ENCODE data around the gene FOXF2.

The FOXF2 gene

DNA sequence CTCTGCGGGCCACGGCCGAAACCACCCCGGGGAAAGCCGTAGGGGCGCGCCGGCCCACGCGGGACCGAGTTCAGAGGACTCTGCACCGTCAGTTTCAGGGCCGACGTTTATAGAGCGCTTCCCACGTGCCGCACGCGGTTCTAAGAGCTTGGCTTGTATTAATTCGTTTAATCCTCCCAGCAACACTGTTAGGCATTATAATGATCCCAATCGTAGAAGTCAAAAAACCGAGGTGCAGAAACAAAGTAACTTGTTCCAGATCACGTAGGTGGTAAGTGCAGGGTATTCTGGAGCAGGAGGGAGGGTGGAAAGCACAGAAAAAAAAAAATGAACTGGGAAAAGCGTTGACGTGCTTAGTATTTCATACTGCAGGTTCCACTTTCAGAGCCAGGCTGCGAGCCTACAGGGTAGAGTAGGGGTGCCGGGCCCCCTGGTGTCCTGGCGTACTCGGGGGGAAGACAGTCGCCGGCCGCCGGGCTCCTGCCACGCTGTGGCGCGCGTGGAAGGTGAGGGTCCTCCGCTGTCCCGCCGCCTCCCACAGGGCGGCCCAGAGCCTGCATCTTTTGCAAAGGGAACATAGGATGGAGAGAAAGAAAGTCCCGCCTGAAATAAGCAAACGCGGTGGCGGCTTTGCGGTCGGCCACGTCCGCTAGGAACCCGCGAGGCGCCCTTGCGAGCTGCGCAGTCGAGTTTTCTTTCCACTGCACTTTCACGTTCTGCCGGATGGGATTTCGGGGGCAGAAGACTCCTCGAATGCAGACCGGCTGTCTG, 10.2 kb upstream of the FOXF2 start:
- DNase-seq, result peak; percentile 60

- DNase-seq, result no peak
Observed at GRCh38 chr6:1379788-1380147, 9.6 kb upstream of the FOXF2 start.

DNA sequence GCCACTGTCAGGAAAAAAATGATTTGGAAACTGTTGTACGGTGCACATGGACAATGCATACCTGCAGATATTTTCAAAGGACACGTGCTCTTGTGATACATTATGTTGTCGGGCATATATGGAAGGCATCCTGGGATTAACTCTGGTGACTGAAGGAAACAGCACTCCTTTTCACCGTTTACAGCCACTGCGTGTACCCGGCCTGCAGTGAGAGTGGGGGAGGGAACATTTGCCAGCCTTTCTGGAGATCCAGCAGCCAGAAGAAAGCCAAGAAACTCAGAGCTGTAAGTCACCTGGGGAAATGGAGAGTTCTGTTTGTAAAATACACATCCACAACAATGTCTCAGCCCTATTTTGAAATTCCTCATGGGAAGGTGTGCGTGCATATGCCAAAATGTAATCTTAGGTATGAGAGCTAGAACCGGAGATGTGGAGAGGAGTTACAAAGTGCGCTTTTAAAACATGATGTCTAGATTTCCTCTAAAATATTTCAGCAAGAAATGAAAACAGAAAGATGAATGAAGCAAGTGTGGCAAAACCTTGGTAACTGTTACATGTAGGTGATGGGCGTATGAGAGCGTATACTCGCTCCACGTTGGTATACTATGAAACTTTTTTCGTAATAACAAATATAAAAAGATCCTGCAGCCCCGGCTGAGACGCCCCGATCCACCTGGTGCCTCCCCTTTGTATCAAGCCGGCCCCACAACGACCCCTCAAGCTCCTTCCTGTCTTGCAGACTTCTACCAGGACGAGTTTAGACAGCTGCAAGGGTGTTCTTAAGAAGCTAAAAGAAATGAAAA, 8.6 kb upstream of the FOXF2 start:
- DNase-seq, result peak; percentile 62

DNA sequence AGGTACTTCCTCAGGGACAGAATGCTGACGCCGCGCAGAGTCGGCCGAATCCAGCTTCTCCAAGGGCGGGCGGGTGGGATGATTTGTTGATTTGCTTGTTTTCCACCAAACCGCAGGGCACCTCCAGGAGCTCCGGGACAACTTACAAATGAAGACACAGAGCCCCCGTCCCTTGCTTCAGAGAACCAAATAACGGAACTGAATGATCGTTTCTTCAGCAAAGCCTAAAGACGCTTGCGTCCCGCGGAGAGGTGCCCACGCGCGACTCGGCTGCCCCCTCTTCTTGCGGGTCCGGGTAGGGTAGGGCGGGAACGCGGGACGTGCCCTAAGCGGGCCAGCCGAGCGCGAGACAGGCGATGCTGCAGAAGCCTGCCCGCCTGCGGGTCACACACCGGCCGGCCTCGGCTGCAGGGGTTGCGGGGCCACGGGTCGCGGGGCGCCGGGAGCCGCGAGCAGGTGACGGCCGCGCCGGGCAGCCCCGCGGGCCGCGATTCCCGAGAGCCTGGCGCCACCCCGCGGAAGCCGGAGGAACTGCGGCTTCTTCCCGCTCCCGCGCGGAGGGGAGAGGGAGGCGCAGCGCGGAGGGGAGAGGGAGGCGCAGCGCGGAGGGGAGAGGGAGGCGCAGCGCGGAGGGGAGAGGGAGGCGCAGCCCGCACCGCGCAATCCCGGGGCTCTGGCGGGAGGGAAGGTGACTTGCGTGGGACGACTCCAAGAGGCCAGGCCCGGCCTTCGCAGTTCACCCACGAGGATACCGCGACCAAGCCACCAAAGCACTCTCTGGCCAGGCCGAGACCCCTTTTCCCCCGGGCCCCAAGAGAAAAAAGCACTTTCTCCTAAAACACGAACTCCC, 7.7 kb upstream of the FOXF2 start:
- DNase-seq, result peak; percentile 87

GRCh38 chr6:1382331-1382882, 7.0 kb upstream of the FOXF2 start:
- DNase-seq, result no peak

- DNase-seq, result peak; percentile 63
Observed at GRCh38 chr6:1382883-1383728, 6.3 kb upstream of the FOXF2 start.

- DNase-seq, result peak; percentile 56
Observed at GRCh38 chr6:1383729-1384548, 5.4 kb upstream of the FOXF2 start.

DNA sequence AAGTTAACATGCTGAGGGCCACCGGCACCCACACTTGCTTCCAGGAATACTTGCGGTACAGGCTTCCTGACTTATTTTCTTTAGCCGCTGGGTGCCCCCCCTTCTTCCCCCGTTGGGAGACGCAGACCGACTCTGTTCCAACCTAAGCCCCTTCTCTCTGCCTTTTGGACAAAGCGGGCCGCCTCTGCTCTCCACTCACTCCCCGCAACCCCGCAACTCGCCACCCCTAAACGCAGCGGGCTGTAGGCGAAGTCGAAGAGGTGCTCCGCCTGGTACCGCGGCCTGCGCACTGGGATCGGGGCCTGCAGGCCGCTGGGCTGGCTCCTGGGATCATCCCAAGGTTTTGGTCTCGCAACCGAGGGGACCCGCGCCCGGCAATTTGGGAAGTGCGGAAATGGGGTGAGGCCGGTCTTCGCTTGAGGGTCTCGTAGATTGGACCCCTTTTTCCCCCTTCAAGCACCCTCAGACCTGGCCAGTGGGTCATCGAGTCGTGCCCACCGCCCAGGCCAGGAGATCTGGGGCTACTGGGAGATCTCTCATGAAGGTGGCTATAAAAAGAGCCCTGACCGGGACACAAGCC, 4.7 kb upstream of the FOXF2 start:
- DNase-seq, result no peak

DNA sequence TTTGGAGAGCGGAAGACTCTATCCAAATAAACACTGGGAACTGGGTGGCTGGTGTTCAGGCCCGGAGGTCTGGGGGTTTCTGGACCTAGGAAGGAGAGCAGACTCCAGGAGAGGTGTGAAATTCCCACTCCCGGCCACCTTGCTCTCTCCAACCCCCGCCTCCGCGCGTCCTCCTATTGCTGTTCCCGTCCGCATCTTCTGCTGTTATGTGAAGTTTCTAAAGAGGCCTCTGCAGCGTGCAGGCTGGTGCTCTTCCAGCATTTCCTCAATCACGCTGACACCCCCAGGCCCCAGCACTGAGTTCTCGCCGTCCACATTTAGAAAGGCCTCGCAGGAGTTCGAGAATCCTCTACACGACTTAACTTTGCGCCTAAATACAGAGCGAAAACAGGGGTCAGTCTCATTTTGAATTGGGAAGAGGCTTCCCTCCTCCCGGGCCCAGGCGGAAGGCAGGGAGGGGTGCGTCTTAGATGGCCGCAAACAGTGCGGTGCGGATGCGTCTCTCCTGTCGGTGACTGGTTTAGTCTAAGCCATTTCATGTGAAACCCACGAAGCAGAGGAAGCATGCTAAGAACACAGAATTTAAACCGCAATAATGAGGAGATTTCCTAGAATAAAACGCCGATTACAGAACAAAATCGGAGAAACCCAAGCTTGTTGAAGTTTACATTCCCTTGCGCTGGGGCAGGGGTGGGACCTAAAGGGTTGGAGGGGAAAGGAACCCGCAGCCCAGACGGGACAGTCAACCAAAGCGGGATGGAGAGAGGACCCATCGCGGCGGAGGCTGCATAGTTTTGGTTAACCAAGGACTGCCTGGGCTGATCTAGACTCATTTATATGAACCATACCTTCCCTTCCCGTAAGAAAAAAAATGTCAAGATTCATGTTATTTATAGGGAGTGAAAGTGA, 4.0 kb upstream of the FOXF2 start:
- no peak for DNase-seq

- no peak for DNase-seq
Observed at GRCh38 chr6:1386038-1386709, 3.2 kb upstream of the FOXF2 start.

DNA sequence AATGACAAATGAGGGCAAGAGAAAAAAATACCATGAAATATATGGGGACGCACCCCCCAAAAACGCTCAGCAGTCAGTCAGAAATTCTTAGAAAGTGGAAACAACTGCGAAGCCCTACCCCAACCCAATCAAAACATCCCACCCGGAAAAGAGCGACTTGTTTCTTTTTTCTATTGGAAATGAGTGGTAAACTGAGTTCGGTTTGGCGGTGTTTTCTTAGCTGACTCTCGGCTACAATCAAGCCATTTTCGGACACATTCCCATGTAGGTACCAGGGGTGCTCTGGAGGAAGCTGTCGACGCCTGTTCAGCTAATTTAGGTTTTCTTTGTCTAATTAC, 1.9 kb upstream of the FOXF2 start:
- no peak for DNase-seq

DNA sequence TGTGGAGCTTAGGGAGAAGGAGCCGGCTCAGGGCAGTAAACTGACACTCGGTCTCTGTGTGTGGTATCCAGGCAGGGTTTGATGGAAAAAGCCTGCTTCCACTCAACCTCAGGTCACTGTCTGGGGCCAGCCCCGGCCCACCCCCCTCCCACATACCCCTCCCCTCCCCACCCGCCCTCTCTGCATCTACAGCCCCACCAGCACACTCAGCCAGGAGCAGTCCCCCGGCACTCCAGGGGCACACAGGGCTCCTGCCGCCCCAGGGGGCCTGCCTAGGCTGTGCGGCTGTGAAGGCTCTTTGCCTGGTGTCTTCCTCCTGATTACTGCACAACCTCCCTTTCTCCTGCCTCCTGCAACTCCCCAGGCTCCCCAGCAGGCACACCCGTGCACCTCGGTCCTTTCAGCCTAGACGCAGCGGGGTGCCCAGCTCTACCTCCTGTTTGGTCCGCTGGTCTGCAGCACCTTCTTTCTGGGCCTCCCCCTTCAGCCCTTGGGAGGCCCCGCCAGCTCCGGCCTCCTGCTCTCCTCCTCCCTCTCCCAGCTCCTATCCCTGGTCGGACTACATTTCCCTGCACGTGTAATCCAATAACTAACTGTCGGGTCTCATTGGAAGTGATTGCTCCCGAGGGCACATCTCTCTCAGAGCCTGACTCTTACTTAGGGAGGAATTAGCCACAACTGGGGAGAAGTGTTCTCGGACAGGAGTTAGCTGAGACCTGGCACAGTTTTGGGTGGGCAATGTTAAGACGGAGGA, 1.3 kb upstream of the FOXF2 start:
- no peak for DNase-seq

DNA sequence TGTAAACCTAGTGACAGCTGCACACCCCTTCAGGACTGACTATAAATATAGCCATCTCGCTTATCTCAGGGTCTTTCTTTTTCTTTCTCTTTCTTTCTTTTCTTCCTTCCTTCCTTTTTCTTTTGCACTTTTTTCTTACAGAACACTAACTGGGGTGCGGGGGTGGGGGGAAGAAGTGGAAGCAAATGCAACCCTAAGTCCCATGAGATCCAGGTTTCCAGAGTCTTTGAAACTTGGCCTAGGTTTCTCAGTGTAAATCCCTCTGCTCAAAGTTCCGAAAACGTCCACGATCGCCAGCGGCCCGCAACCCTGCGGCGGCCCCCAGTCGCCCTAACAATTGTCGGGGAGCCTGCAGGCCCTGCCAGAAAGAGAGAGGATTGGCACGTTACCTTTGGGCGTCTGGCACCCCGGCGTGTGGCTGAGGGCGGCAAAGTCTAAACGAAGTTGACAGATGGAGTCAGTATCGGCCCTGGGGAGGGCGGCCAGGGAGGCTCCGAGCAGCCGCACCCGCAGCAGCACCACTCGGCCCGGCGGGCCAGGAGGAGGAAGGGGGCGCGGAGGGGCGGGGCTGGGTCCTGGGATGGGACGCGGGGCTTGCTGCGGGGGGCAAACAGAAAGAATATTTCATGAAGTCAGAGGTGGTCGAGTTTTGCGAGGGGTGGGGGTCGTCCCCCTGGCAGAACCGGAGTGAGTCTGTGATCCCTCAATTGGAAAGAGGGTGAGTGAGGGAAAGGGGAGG, 577 bp upstream of the FOXF2 start:
- DNase-seq, result no peak

- DNase-seq, result peak; percentile 67
Observed at GRCh38 chr6:1390133-1390945, 963 bp downstream of the FOXF2 start.

DNA sequence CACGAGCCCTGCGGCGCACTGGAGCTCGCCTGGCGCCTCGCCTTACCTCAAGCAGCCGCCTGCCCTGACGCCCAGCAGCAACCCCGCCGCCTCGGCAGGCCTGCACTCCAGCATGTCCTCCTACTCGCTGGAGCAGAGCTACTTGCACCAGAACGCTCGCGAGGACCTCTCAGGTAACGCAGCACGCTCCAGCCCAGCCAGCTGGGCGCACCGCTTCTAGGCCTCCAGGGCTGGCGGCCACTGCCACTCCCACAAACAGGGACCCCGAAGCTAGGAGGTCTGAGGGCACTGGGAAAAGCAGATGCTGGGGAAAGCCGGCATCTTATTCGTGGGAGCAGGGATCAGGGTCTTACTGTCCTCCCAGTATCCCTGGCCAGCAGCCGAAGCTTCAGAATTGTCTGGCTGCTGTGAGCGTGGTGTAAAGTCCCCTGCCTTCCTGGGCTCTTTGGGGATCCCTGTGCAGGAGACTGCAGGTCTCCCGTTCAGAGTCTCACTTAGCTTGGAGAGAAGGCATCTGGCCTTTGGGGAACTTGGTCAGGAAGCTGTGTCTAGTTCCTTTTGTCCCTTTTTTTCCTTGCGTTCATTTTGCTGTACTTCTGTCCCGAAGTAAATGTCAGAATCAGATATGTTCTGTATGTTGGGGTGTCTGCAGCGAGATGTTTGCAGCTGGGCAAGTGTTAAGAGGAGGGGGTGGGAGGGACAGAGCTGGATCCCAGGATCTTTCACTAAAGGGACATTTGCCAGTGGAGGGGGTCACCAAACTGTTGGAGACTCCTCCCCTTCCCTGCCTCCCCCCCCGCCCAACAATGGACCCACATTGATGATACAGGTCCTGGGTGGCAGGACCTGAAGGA, 1.8 kb downstream of the FOXF2 start:
- DNase-seq, result no peak

GRCh38 chr6:1391800-1392309, 2.5 kb downstream of the FOXF2 start:
- DNase-seq, result no peak

All from activated CD8-positive, alpha-beta memory T cell treated with anti-CD3 and anti-CD28 coated beads for 24 hours (primary cell).